ENCODE data around the gene SHISAL2A. TPM values are rescaled to one million over a fixed set of nuclear protein-coding genes. Genes with fewer than 3 reads are reported as not detected.

Gene SHISAL2A
- polyA plus RNA-seq, 4 donors = 0.35 to 0.45 TPM; not detected in 2

DNA sequence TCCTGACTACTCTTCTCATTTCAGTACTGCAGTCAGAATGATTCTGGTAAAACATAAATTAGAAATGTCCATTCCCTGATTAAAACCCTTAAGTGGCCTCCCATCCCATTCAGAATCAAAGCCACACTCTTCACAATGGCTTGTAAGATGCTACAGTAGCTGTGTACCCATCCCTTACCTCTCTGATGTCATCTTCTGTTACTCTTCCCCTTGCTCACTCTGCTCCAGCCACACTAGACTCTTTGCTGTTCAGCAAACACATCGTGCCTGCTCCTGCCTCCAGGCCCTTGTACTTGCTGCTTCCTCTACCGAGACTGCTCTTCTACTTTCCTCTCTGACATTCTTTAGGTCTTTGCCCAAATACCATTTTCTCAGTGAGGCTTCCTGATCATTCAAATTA, 35.1 kb upstream of the SHISAL2A start:
- Histone ChIP-seq H3K9me3 (ENCODE audit: control insufficient read depth in 2 of 2, insufficient read depth in 1 of 2, low read depth in 1 of 2, low read length in 1 of 2) (no peaks in the 10 kb centered on the region), H3K27me3 (ENCODE audit: control insufficient read depth in 3 of 3, insufficient read depth in 3 of 3, low read length in 3 of 3) (no peaks in the 10 kb centered on the region), H3K36me3 (ENCODE audit: control insufficient read depth in 3 of 3, insufficient read depth in 2 of 3, low read depth in 1 of 3, low read length in 3 of 3) (no peaks in the 10 kb centered on the region), H3K4me3 (ENCODE audit: low read depth in 1 of 3, low read length in 3 of 3) (no peak overlapping the region), H3K4me1 (ENCODE audit: control insufficient read depth in 3 of 3, insufficient read depth in 2 of 3, low read depth in 1 of 3, low read length in 2 of 3) (peaks cover 0 to 8% (median 0%) of the 10 kb centered on the region in 3 donors), H3K27ac (ENCODE audit: low read depth in 1 of 3, low read length in 2 of 3) (no peak overlapping the region)
- FAIRE-seq (no peak), DNase-seq (no peak)
- 53 to 69% (median 60%) methylated on average over 2 of the region's 2 CpGs for WGBS, 3 donors

DNA sequence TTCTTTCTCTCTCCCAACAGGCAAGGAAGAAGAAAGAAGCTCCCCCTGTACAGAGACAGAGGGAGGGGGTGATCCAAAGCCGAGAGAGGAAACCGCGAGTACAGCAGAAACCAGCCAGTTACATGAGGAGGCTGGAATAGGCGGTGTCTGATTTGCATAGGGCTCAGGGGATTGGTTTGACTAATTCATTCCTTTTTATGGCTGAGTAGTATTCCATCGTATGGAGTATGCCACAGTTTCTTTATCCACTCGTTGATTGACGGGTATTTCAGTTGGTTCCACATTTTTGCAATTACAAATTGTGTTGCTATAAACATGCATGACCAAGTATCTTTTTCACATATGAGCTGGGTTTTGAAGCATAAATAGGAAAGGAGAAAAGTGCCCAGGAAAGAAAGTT, 34.2 kb upstream of the SHISAL2A start:
- H3K27ac ChIP-seq (ENCODE audit: low read depth in 1 of 3, low read length in 2 of 3) = no peak overlapping the region
- H3K9me3 ChIP-seq (ENCODE audit: control insufficient read depth in 2 of 2, insufficient read depth in 1 of 2, low read depth in 1 of 2, low read length in 1 of 2) = no peaks in the 10 kb centered on the region
- FAIRE-seq (no peak), DNase-seq (no peak)
- peaks cover 0 to 9% (median 0%) of the 10 kb centered on the region in 3 donors for H3K4me1 ChIP-seq (ENCODE audit: control insufficient read depth in 3 of 3, insufficient read depth in 2 of 3, low read depth in 1 of 3, low read length in 2 of 3)
- H3K27me3 ChIP-seq (ENCODE audit: control insufficient read depth in 3 of 3, insufficient read depth in 3 of 3, low read length in 3 of 3) = no peaks in the 10 kb centered on the region
- no peak overlapping the region for H3K4me3 ChIP-seq (ENCODE audit: low read depth in 1 of 3, low read length in 3 of 3)
- H3K36me3 ChIP-seq (ENCODE audit: control insufficient read depth in 3 of 3, insufficient read depth in 2 of 3, low read depth in 1 of 3, low read length in 3 of 3) = no peaks in the 10 kb centered on the region
- 92 to 98% (median 95%) methylated on average over 7 of the region's 7 CpGs for WGBS, 3 donors

DNA sequence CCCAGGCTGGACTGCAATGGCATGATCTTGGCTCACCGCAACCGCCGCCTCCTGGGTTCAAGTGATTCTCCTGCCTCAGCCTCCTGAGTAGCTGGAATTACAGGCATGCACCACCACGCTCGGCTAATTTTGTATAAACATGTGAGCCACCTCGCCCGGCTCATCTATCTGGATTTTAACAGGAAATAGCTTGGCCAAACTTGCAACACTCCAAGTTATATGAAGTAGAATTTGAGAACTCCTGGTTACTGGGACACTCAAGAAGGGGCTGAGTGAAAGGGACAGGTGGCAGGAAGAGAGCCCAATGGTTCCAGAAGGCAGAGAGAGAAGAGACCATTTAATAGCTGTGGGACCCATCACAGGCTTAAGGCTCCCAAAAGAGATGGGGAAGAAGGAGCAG, 33.7 kb upstream of the SHISAL2A start:
- 89 to 96% (median 94%) methylated on average over 7 of the region's 7 CpGs for WGBS, 3 donors

DNA sequence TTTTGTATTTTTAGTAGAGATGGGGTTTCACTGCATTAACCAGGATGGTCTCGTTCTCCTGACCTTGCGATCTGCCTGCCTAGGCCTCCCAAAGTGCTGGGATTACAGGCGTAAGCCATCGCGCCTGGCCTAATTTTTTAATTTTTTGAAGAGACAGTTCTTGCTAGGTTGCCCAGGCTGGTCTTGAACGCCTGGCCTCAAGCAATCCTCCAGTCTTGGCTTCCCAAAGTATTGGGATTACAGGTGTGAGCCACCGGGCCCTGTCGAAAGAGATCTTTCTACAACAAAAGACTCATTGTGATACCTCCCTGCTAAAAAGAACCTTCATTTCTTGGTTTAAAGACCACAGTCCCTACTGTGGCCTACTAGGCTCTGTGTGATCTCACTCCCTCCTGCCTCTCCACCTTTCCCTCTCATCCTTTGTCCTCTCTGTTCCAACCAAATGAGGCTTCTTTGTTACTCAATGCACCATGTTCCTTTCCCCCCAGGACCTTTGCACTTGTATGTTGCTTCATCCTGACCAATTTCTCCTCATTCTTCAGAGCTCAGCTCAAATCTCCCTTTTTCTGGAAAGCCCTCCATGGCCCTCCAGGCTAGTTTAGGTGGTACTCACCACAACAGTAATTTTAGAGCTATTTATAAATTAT, 32.3 kb upstream of the SHISAL2A start:
- FAIRE-seq = no peak
- WGBS, 3 donors = 94 to 98% (median 96%) methylated on average over 8 of the region's 8 CpGs

More for the DNA sequence above, 33.7 kb upstream of the SHISAL2A start:
- peaks cover 0 to 9% (median 0%) of the 10 kb centered on the region in 3 donors for H3K4me1 ChIP-seq (ENCODE audit: control insufficient read depth in 3 of 3, insufficient read depth in 2 of 3, low read depth in 1 of 3, low read length in 2 of 3)
- H3K9me3 ChIP-seq (ENCODE audit: control insufficient read depth in 2 of 2, insufficient read depth in 1 of 2, low read depth in 1 of 2, low read length in 1 of 2) = no peaks in the 10 kb centered on the region
- H3K36me3 ChIP-seq (ENCODE audit: control insufficient read depth in 3 of 3, insufficient read depth in 2 of 3, low read depth in 1 of 3, low read length in 3 of 3) = no peaks in the 10 kb centered on the region
- H3K27me3 ChIP-seq (ENCODE audit: control insufficient read depth in 3 of 3, insufficient read depth in 3 of 3, low read length in 3 of 3) = no peaks in the 10 kb centered on the region
- no peak for FAIRE-seq
- no peak overlapping the region for H3K4me3 ChIP-seq (ENCODE audit: low read depth in 1 of 3, low read length in 3 of 3)
- no peak overlapping the region for H3K27ac ChIP-seq (ENCODE audit: low read depth in 1 of 3, low read length in 2 of 3)
- DNase-seq = no peak

DNA sequence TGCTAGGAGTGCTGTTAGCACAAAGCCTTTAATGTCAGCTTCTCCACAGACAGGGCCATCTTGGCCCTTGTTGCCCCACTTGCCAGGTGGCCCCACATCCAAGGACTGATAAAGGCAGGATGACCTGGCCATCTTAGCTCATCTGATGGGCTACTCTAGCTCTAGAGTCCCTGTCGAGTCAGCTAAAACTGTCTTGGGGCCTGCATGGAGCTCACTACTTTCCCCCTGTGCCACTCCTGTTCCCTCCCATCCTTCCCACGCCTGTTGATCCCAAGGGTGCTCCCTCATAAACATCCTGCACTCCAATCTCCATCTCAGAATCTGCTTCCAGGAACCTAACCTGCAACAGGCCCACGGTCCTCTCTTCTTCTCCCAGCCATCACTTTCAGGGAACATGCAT, 31.4 kb upstream of the SHISAL2A start:
- peak in 1 of 2 donors; percentile 9 for DNase-seq
- 80 to 98% (median 90%) methylated on average over 3 of the region's 3 CpGs for WGBS, 3 donors
- Histone ChIP-seq H3K9me3 (ENCODE audit: control insufficient read depth in 2 of 2, insufficient read depth in 1 of 2, low read depth in 1 of 2, low read length in 1 of 2) (no peaks in the 10 kb centered on the region), H3K4me1 (ENCODE audit: control insufficient read depth in 3 of 3, insufficient read depth in 2 of 3, low read depth in 1 of 3, low read length in 2 of 3) (peaks cover 0 to 9% (median 0%) of the 10 kb centered on the region in 3 donors), H3K4me3 (ENCODE audit: low read depth in 1 of 3, low read length in 3 of 3) (peak overlapping the region in 1 of 3 donors; percentile 52), H3K27ac (ENCODE audit: low read depth in 1 of 3, low read length in 2 of 3) (no peak overlapping the region), H3K36me3 (ENCODE audit: control insufficient read depth in 3 of 3, insufficient read depth in 2 of 3, low read depth in 1 of 3, low read length in 3 of 3) (peaks cover 0 to under 1% (median 0%) of the 10 kb centered on the region in 3 donors), H3K27me3 (ENCODE audit: control insufficient read depth in 3 of 3, insufficient read depth in 3 of 3, low read length in 3 of 3) (no peaks in the 10 kb centered on the region)
- FAIRE-seq = no peak

More for the DNA sequence above, 32.3 kb upstream of the SHISAL2A start:
- Histone ChIP-seq H3K36me3 (ENCODE audit: control insufficient read depth in 3 of 3, insufficient read depth in 2 of 3, low read depth in 1 of 3, low read length in 3 of 3) (no peaks in the 10 kb centered on the region), H3K9me3 (ENCODE audit: control insufficient read depth in 2 of 2, insufficient read depth in 1 of 2, low read depth in 1 of 2, low read length in 1 of 2) (no peaks in the 10 kb centered on the region), H3K4me3 (ENCODE audit: low read depth in 1 of 3, low read length in 3 of 3) (no peak overlapping the region), H3K27me3 (ENCODE audit: control insufficient read depth in 3 of 3, insufficient read depth in 3 of 3, low read length in 3 of 3) (no peaks in the 10 kb centered on the region), H3K4me1 (ENCODE audit: control insufficient read depth in 3 of 3, insufficient read depth in 2 of 3, low read depth in 1 of 3, low read length in 2 of 3) (peaks cover 0 to 9% (median 0%) of the 10 kb centered on the region in 3 donors), H3K27ac (ENCODE audit: low read depth in 1 of 3, low read length in 2 of 3) (no peak overlapping the region)
- DNase-seq = no peak

DNA sequence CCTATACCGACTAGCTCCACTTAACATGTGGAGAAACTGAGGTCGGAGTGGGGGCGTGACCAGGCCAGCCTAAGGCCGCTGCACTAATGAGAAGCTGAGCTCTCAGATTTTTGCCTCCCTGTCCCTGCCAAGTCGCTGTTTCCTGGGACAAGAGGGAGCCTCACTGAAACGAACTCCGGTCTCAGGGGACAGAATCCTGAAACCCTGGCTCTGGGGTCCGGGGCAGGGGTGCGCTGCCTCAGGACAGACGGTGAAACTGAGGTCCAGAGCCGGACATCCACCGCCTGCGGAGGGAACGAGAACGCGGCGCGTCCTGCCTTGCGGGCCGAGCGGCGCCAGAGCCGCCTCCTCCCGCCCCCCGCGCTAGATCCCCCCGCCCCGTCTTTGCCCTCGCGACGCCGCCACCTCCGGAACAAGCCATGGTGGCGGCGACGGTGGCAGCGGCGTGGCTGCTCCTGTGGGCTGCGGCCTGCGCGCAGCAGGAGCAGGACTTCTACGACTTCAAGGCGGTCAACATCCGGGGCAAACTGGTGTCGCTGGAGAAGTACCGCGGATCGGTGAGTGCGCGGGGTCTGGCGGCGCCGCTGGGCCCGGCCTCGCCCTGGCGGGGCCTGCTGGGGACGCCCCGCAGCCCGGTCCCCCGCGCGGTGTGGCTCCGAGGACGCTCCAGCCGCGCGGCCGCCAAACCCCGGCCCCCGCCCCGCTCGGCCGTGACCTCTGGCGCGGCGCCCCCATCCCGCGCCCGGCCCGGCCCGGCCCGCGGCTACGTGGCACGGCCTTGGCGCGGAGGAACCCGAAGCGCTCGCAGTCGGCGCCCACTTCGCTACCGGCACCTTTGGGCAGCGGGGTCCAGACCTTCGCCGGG, 30.7 kb upstream of the SHISAL2A start, which contains the start of gene GPX7:
GPX7 (plus strand) TSS at position 381 of the 865 bp plus-strand sequence; CDS start at position 420, 39 bp downstream.
- DNase-seq = peak in 1 of 2 donors; percentile 79
- H3K36me3 ChIP-seq (ENCODE audit: control insufficient read depth in 3 of 3, insufficient read depth in 2 of 3, low read depth in 1 of 3, low read length in 3 of 3) = peaks cover 0 to 5% (median 0%) of the 10 kb centered on the region in 3 donors
- 3 to 6% (median 5%) methylated on average over 65 to 97 of the region's 97 CpGs for WGBS, 3 donors
- FAIRE-seq = no peak
- no peaks in the 10 kb centered on the region for H3K9me3 ChIP-seq (ENCODE audit: control insufficient read depth in 2 of 2, insufficient read depth in 1 of 2, low read depth in 1 of 2, low read length in 1 of 2)
- H3K27ac ChIP-seq (ENCODE audit: low read depth in 1 of 3, low read length in 2 of 3) = peak within 1 kb of the TSS in 2 of 3 donors; percentile 40 to 71
- peak within 1 kb of the TSS; percentile 55 to 64 (median 62) for H3K4me3 ChIP-seq (ENCODE audit: low read depth in 1 of 3, low read length in 3 of 3)
- peaks cover 0 to 9% (median 0%) of the 10 kb centered on the region in 3 donors for H3K4me1 ChIP-seq (ENCODE audit: control insufficient read depth in 3 of 3, insufficient read depth in 2 of 3, low read depth in 1 of 3, low read length in 2 of 3)
- no peaks in the 10 kb centered on the region for H3K27me3 ChIP-seq (ENCODE audit: control insufficient read depth in 3 of 3, insufficient read depth in 3 of 3, low read length in 3 of 3)

DNA sequence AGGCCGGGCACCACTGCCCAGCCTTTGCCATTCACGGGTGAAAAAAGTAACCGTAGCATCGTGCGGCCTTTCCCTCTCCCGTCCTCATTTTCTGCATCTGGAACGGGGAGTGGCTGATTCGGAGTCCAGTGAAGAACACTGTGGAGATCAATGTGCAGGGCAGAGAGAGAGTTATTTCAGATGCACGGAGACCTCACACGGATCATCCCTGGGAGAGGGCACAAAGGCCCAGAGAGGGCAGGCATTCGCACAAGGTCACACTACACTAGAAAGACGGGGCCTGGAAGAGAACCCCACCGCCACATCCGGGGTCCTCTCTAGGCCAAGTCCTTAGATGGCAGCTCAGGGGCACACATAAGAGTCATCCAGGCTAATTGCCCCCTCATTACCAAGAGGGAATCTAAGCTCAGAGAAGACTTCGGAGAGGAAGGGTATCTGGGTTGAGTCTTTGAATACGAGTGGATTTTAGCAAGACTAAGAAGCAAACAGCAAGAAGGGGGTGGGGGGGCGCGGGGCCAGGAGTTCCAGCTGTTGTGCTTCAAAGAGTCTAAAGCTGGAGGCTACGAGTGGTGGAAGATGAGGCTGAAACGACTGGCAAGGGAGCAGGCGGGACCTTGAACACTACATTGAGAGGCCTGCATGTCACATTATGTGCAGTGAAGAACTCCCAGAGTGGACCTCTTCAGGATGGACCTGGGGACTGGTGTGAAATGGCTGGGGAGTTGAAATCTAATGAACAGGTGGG, 29.9 kb upstream of the SHISAL2A start:
- peaks cover 0 to 10% (median 0%) of the 10 kb centered on the region in 3 donors for H3K36me3 ChIP-seq (ENCODE audit: control insufficient read depth in 3 of 3, insufficient read depth in 2 of 3, low read depth in 1 of 3, low read length in 3 of 3)
- DNase-seq = peak in 1 of 2 donors; percentile 27
- H3K9me3 ChIP-seq (ENCODE audit: control insufficient read depth in 2 of 2, insufficient read depth in 1 of 2, low read depth in 1 of 2, low read length in 1 of 2) = no peaks in the 10 kb centered on the region
- no peaks in the 10 kb centered on the region for H3K27me3 ChIP-seq (ENCODE audit: control insufficient read depth in 3 of 3, insufficient read depth in 3 of 3, low read length in 3 of 3)
- WGBS, 3 donors = 43 to 55% (median 52%) methylated on average over 21 of the region's 21 CpGs
- H3K27ac ChIP-seq (ENCODE audit: low read depth in 1 of 3, low read length in 2 of 3) = peak overlapping the region in 2 of 3 donors; percentile 6 to 71
- FAIRE-seq = no peak
- peaks cover 0 to 9% (median 0%) of the 10 kb centered on the region in 3 donors for H3K4me1 ChIP-seq (ENCODE audit: control insufficient read depth in 3 of 3, insufficient read depth in 2 of 3, low read depth in 1 of 3, low read length in 2 of 3)
- H3K4me3 ChIP-seq (ENCODE audit: low read depth in 1 of 3, low read length in 3 of 3) = peak overlapping the region; percentile 55 to 64 (median 62)

DNA sequence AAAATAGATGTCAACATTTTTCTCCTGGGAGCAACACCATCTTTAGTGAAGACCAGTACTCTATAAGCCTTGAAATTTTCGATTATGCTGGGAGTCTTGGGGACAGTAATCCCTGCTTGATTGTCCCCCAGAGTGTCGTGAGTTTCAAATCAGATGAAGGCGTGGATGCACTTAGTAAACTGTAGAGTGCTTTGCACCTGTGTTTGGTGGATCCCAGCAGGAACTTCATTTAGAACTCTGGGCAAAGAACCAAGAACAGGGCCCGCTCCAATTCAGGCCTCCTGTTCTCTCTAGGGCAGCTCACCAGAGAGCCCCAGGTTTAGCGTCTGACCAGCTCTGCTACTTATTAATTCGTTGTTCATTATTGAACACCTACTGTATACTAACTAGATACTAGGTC, 29.3 kb upstream of the SHISAL2A start:
- H3K27ac ChIP-seq (ENCODE audit: low read depth in 1 of 3, low read length in 2 of 3) = no peak overlapping the region
- H3K4me1 ChIP-seq (ENCODE audit: control insufficient read depth in 3 of 3, insufficient read depth in 2 of 3, low read depth in 1 of 3, low read length in 2 of 3) = peaks cover 0 to 9% (median 0%) of the 10 kb centered on the region in 3 donors
- H3K9me3 ChIP-seq (ENCODE audit: control insufficient read depth in 2 of 2, insufficient read depth in 1 of 2, low read depth in 1 of 2, low read length in 1 of 2) = no peaks in the 10 kb centered on the region
- 79 to 88% (median 84%) methylated on average over 6 of the region's 6 CpGs for WGBS, 3 donors
- H3K27me3 ChIP-seq (ENCODE audit: control insufficient read depth in 3 of 3, insufficient read depth in 3 of 3, low read length in 3 of 3) = no peaks in the 10 kb centered on the region
- FAIRE-seq (no peak), DNase-seq (no peak)
- H3K4me3 ChIP-seq (ENCODE audit: low read depth in 1 of 3, low read length in 3 of 3) = no peak overlapping the region
- H3K36me3 ChIP-seq (ENCODE audit: control insufficient read depth in 3 of 3, insufficient read depth in 2 of 3, low read depth in 1 of 3, low read length in 3 of 3) = peaks cover 0 to 15% (median 0%) of the 10 kb centered on the region in 3 donors

Data from small intestine (tissue), 7 donors.